ENCODE measurements around the gene IL25.
"Not testable (repeated sequence)": the region's sequence is repeated elsewhere in the genome, so short reads cannot be mapped to it uniquely, and the experiment has no call there.

The IL25 gene

DNA sequence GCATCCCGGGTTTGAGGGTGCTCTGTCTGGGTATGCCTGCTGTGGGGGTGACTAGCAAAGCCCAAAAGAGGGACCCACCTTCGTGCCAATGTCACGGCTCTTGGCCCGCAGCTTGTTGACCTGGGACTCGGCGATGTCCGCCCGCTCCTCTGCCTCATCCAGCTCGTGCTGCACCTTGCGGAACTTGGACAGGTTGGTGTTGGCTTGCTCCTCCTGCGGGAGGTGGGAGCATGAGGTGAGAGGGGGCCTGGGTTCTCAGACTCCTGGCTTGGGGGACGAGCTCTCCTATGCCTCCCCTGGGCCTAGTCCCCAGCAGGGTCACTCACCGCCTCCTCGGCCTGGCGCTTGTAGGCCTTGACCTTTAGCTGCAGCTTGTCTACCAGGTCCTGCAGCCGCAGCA is 41.1 kb downstream of the IL25 start:
- no peak for DNase-seq

DNA sequence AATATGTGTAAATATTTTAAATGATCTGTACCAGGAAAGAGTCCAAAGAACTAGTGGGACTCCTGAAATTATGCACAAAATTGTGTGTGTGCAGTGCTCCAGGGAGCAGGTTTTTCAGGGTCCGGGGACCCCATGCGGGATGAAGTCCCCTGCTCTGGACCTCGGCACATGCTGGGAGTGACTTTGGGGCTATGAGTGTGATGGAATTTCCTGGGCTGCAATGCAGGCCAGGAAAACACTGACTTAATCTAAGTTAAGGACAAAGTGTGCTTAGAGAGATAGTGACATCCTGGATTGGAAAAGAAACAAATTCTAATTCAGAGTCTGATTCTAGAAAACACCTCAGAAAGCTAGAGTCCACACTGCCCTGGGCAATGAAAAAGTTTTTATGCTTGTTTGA is 41.6 kb downstream of the IL25 start:
- DNase-seq = no peak

DNA sequence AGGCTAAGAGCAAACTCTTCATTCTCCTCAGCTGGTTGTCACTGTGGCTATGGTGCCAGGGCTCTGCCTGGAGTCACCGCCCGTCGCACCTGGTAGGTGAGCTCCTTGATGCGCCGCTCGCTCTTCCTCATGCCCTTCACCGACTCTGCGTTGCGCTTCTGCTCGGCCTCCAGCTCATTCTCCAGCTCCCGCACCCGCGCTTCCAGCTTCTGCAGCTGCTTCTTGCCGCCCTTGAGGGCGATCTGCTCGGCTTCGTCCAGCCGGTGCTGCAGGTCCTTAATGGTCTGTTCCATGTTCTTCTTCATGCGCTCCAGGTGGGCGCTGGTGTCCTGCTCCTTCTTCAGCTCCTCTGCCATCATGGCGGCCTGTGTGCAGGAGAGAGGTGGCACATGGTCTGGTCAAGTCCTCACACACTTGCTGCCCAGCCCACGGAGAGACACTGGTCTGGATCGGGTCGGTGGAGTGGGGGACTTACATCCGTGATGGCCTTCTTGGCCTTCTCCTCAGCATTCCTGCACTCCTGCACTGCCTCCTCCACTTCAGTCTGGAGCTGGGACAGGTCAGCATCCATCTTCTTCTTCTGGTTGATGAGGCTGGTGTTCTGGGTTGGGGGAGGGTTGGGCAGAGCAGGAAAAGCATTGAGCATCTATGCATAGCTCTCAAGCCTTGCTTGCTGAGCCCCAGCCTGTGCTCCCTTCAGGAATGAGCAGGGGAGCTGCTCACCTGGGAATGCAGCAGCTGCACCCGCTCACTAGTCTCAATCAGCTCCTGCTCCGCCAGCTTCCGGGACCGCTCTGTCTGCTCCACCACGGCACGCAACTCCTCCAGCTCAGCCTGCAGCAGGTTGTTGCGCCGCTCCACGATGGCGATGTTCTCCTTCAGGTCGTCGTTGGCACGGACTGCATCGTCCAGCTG is 42.6 kb downstream of the IL25 start:
- no peak for DNase-seq

DNA sequence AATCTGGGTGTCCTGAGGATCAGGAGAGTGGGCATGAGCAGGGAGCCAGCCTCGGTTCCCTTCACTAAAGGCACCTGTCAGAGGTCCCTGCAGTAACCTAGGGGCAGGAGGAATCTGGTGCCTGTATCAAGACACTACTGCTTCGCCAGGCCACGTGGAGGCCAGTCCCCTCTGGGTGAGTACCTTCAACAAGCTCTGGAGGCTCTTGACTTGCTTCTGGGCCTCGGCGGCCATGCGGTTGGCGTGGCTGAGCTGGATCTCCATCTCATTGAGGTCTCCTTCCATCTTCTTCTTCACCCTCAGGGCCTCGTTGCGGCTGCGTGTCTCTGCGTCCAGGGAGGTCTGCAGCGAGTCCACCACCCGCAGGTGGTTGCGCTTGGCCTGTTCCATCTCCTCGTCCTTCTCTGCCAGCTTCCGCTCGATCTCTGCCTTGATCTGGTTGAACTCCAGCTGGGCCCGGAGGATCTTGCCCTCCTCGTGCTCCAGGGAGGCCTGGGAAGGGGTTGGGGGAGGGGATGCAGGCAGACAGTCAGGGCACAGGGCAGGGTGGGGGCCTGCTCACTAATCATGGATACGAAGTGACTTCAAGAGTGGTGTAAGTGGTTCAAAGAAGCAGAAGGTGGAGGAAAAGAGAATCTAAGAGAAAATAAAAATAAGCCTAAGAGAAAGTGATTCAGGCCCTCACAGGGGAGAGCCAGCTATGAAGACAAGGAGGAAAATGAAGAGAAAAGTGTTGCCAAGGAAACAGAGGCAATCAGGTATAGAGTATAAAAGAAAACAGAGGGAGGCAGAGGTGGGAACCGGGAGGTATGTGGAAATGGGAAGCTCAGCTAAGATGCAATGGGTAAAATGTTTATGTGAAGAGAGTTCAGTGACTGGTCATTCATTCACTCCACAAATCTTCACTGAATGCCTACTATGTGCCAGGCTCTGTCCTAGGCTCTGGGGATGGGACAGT is 43.5 kb downstream of the IL25 start:
- DNase-seq = no peak

DNA sequence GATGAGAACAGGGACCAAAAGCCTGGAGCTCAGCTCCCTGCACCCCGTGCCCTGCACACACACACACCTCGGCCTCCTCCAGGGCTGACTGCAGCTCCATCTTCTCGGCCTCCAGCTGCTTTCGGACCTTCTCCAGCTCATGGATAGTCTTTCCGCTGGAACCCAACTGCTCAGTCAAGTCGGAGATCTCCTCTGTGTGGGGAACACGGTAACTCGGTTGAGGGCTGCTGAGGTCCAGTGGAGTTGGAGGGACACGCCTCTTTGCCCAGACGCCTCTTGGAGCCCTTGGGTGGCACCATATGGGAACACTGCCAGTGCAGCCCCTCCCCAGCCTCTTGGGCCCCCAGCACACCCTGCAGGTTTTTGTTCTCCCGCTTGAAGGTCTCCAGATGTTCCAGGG is 44.2 kb downstream of the IL25 start:
- DNase-seq = no peak

DNA sequence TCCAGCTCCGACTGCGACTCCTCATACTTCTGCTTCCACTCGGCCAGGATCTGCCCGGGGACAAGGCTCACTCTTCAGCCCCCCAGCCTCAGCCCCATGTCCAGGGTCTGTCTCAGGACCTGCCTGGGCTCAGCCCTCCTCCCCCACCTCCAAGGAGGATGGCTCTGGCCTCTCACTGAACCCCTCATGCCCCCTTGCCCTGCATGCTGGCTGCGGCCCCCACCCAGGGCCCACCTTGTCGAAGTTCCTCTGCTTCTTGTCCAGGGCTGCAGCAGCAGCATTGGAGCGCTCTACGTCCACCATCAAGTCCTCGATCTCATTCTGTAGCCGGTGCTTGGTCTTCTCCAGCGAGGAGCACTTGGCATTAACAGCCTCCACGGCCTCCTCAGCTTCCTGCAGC is 44.7 kb downstream of the IL25 start:
- DNase-seq = not testable (repeated sequence)

DNA sequence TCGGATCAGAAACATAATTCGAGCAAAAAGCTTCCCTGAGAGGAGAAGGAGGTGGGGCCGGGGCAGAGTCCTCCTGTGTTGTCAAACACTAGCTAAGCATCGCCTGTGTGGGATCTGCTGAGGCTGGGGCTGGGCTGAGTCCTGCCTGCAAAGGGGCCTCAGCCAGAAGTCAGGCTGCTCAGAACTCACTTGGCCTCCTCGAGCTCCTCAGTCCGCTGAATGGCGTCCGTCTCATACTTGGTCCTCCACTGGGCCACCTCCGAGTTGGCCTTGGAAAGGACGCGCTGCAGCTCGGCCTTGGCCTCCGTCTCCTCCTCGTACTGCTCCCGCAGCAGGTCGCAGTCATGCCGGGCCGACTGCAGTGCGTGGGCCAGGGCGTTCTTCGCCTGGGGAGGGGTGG is 45.4 kb downstream of the IL25 start:
- DNase-seq = no peak

DNA sequence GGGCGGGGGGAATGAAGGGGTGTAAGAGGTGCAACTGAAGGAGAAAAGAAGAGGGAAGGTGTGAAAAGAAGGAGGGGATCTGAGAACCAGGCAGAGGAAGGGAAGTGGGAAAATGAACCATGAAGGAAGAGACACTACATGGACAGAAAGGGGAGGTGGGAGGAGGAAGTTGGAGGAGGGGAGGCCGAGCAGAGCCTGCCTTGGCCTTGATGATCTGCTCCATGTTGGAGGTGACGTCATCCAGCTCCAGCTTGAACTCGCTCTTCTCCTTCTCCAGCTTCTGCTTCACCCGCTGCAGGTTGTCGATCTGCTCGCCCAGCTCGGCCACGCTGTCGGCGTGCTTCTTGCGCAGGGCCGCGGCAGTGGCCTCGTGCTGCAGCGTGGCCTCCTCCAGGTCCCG is 47.0 kb downstream of the IL25 start:
- not testable (repeated sequence) for DNase-seq

DNA sequence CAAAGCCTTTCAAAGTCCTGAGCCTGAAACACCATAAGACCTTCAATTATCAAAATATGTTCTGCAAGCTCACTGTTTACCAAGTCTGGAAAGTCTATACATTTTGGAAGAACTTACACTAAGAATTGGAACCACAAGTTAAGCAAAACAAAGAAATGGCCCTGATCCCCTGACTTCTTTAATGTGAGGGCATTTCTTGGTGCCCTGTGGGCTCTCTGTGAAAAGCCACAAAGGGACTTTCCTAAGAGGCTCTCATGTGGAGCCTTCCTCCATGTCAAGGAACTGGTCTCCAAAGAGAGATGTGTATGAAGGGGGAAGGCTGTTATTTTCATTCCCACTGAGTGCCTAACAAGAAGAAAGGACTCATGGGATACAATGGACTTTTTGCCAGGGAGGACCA is 49.0 kb downstream of the IL25 start:
- DNase-seq = no peak

DNA sequence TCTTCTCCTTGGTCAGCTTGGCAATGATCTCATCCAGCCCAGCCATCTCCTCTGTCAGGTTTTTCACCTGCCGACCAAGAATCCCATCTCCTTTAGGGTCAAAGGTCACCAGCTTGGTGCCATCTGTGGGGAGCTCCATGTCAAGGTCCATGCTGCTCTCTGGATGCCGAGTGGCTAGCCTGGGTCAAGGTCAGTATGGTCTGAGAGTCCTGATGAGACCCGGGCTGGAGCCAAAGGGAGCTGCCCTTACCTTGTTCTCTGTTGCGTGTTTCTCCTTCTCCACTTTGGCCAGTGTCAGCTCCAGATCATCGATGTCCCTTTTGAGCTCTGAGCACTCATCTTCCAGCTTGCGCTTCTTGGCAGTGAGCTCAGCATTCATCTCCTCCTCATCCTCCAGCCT is 51.0 kb downstream of the IL25 start:
- no peak for DNase-seq

DNA sequence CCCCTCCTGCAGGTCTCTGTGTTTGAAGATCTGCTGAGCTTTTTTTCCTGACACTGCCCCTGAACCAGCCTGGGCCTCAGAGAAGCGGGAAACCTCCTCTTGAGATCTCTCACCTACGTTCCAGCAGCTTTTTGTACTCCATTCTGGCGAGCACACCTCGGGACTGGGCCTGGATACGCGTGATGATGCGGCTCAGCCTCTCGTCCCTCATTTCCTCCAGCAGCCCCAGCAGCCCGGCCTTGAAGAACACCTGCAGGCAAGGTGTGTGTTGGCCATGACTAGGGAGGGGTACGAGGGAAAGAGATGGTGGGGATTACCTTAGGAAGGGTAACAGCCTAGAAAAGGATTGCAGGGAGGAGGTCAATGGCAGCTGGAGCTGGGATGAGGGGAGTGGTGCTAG is 52.6 kb downstream of the IL25 start:
- DNase-seq = no peak

DNA sequence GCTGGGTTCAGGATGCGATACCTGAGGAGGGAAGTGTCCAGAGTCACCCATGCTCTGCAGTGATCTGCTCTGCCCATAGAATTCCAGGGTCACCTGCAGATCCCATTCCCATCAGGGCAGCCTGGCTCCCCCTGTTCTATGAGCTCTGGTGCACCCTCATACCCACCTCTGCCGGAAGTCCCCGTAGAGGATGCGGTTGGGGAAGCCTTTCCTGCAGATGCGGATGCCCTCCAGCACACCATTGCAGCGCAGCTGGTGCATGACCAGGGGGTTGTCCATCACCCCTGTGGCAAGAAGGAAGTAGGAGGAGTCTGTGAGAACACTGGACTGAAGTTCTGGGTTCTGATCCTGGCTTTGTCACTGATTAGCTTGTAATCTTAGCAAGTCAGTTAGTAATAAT is 53.2 kb downstream of the IL25 start:
- DNase-seq = not testable (repeated sequence)

Measured in T1000 (cell line).